ENCODE measurements around the gene UBL3.

GRCh38 chr13:29733147-29733611 lies 117.2 kb downstream of the UBL3 start:
- TF ChIP-seq CTCF (IDR thresholded peaks at IDR 0.05; ENCODE audit: low read depth, low read length) = no peak
- no peak for TF ChIP-seq EZH2phosphoT487 (IDR thresholded peaks at IDR 0.05; ENCODE audit: low read depth)

Measured in OCI-LY3 (cell line).